ENCODE measurements around the gene TMEM179.

GRCh38 chr14:104554088-104554607 lies 50.4 kb downstream of the TMEM179 start:
- no peak for TF ChIP-seq POLR2A (IDR thresholded peaks at IDR 0.05)
- TF ChIP-seq, protein P1, sequence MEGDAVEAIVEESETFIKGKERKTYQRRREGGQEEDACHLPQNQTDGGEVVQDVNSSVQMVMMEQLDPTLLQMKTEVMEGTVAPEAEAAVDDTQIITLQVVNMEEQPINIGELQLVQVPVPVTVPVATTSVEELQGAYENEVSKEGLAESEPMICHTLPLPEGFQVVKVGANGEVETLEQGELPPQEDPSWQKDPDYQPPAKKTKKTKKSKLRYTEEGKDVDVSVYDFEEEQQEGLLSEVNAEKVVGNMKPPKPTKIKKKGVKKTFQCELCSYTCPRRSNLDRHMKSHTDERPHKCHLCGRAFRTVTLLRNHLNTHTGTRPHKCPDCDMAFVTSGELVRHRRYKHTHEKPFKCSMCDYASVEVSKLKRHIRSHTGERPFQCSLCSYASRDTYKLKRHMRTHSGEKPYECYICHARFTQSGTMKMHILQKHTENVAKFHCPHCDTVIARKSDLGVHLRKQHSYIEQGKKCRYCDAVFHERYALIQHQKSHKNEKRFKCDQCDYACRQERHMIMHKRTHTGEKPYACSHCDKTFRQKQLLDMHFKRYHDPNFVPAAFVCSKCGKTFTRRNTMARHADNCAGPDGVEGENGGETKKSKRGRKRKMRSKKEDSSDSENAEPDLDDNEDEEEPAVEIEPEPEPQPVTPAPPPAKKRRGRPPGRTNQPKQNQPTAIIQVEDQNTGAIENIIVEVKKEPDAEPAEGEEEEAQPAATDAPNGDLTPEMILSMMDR (IDR thresholded peaks at IDR 0.05), result no peak
